ENCODE results near the gene SEMA5B.

The SEMA5B gene

GRCh38 chr3:123005291-123005690, 22.3 kb downstream of the SEMA5B start:
- no peak for TF ChIP-seq CTCF (IDR thresholded peaks at IDR 0.05; ENCODE audit: low read depth, low read length)
- H3K4me3 ChIP-seq (ENCODE audit: low read depth, low read length): no peak overlapping the region

DNA sequence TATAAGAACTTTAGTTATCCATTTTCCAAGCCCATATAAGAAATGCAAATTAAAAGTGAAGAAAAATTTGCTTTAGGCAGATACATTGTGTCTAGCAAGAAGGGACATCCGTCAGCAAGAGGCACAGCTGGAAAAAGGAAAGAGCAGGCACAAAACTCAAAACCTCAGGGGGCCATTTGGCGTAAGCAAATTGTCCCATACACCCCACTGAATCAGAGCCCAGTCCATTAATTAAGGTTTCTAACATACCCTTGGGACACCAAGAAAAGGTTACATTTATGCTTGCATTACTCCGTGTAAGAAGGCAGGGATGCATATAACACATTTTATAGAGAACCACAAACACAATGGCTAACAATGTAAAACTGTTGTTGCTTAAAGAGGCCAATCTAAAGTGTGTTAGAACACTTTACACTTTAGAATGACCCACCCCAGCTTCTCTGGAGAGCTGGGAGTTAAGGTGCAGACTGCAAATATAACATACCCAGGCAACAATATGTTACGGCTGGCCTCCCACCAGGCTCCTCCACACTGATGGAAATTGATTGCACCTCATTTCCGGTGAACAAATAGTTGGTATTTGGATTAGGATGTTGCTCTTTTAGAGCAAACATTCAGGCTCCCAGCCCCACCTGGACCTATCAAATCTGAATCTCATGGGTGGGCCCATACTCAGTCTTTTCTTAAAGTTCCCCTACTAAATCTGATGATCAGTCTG, 23.2 kb downstream of the SEMA5B start:
- TF ChIP-seq CTCF (IDR thresholded peaks at IDR 0.05; ENCODE audit: low read depth, low read length): no peak
- no peak overlapping the region for H3K4me3 ChIP-seq (ENCODE audit: low read depth, low read length)

DNA sequence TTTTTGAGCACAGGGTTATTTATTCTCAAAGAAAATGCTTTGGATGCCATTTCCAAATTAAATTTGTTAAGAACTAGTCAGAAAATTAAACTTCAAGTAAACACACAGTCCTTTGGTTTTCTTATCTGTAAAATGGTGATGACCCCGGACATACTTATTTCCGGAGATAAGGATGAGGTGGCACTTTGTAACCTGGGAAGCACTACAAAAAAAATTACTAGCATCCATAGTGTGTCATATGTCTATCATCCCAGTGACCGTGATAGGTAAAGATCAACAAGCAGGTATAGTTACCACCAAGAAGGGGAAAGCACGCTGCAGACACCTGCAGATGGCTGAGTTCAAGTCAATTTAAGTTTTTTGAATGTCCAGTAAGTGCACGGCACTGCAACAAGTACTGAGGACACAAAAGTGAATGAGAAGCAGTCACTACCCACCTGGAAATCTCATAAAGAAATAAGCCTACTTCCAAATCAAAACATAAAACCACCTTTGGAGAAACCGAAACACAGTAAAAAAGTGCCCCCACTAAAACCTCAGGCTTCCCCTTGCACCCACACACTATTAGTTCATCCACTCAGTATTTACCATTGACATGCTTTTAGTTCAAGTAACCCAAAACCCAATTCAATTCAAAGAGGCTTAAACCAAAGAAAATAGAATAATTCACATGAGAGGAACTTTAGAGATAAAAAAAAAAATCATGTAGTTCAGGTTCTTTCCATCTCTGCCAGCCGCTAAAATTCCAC, 24.6 kb downstream of the SEMA5B start:
- H3K4me3 ChIP-seq (ENCODE audit: low read depth, low read length): no peak overlapping the region
- TF ChIP-seq CTCF (IDR thresholded peaks at IDR 0.05; ENCODE audit: low read depth, low read length): no peak

DNA sequence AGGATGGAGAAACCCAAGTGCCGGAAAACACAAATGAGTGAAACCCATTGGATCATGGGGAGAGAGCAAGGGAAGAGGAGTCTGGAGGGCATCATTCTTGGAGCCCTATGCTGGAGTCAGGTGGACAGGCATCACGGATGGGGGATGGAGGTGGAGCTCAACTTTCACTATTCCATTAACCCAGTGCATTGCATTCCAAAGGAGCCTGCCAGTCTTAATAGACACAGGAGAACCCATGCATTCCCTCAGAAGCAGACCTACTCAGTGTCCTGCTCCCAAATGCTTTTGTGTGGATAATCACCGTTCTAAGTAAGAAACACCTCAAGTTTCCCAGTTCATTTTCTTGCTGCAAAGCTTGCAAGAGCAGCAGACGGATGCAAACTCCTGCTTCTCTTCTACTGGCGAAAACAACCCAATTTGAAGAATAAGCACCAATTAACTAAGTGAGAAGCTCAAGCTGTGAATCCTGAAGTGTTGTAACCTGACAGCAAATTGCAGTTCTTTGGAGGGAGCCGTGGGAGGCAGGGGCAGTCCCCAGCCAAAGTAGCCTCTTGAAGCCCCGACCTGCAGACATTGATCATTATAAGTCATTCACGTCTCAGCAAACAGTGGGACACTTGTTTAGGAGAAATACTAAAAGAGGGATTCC, 25.3 kb downstream of the SEMA5B start:
- H3K4me3 ChIP-seq (ENCODE audit: low read depth, low read length): no peak overlapping the region
- no peak for TF ChIP-seq CTCF (IDR thresholded peaks at IDR 0.05; ENCODE audit: low read depth, low read length)

GRCh38 chr3:122998856-122999255, 28.7 kb downstream of the SEMA5B start:
- TF ChIP-seq CTCF (IDR thresholded peaks at IDR 0.05; ENCODE audit: low read depth, low read length): no peak
- no peak overlapping the region for H3K4me3 ChIP-seq (ENCODE audit: low read depth, low read length)

- no peak for TF ChIP-seq CTCF (IDR thresholded peaks at IDR 0.05; ENCODE audit: low read depth, low read length)
Observed at GRCh38 chr3:122998206-122998605, 29.4 kb downstream of the SEMA5B start.

More at GRCh38 chr3:122998206-122998605, 29.4 kb downstream of the SEMA5B start:
- H3K4me3 ChIP-seq (ENCODE audit: low read depth, low read length): no peak overlapping the region

Measured in WI38 (cell line).